Measurements from ENCODE around the gene CENPS.
A peak's percentile ranks its signal among the peaks of the same experiment; 100 is the strongest.

CENPS gene

DNA sequence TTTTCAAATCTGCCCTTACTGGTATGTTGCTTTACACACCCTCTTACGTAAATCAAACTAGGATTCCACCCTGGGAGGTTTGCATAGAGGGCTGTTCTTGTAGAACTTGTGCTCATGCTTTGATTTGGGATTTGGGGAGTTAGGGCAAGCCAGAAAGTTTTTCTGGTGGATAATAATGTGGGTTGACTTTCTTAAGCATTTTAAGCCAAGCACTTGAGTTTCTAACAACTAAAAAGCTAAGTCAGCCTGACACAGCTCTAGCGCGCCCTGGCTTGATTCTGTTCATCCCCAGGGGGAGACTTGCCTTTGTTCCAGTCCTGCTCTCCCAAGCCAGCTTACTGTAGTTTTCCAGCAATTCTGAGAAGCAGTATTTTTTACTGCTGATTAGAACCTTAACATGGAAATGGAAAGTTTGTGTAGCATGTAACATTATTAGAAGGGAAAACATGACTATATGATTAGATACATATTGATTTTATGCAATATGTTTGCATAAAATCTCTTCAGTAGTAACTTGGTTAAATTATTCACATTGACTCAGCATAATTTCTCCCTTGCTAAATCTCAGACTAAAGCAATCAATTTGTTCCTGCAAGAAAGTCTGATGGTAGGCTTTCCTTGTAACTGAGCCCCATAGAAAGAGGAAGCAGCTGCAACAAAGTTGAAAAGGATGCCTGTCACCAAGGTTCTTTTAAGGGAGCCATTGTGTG is 42.4 kb upstream of the CENPS start:
- DNase-seq: peak; percentile 34 to 70
- TF ChIP-seq, protein P1, sequence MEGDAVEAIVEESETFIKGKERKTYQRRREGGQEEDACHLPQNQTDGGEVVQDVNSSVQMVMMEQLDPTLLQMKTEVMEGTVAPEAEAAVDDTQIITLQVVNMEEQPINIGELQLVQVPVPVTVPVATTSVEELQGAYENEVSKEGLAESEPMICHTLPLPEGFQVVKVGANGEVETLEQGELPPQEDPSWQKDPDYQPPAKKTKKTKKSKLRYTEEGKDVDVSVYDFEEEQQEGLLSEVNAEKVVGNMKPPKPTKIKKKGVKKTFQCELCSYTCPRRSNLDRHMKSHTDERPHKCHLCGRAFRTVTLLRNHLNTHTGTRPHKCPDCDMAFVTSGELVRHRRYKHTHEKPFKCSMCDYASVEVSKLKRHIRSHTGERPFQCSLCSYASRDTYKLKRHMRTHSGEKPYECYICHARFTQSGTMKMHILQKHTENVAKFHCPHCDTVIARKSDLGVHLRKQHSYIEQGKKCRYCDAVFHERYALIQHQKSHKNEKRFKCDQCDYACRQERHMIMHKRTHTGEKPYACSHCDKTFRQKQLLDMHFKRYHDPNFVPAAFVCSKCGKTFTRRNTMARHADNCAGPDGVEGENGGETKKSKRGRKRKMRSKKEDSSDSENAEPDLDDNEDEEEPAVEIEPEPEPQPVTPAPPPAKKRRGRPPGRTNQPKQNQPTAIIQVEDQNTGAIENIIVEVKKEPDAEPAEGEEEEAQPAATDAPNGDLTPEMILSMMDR (IDR thresholded peaks at IDR 0.05): no peak
- intact Hi-C loops (cut with DNase I; ENCODE audit: low total_unique reads): no loop called here
- peak overlapping the region; percentile 16 to 63 for H3K27ac ChIP-seq
- H3K9me3 ChIP-seq: no peaks in the 10 kb centered on the region
- peaks cover 0 to 13% (median 9%) of the 10 kb centered on the region in 4 donors for H3K4me1 ChIP-seq
- peak overlapping the region in 1 of 2 donors; percentile 17 for H3K4me3 ChIP-seq
- no peaks in the 10 kb centered on the region for H3K27me3 ChIP-seq
- no peaks in the 10 kb centered on the region for H3K36me3 ChIP-seq

DNA sequence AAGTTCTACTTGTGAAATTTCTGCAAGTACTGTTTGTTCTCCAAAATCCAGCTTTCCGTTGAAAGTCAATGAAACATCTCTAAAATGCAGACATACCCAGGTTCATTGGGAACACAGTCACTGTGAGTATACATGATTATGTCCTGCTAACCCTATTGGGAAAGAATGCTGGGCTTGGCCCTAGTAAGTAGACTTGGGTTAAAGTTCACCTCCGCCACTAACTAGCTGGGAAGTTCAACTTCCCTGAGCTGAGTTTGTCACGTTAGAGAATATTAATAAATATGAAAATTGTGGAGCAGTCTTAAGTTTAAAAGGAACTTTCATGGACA is 41.9 kb upstream of the CENPS start:
- no peaks in the 10 kb centered on the region for H3K36me3 ChIP-seq
- intact Hi-C loops (cut with DNase I; ENCODE audit: low total_unique reads): no loop called here
- no peak for DNase-seq
- peaks cover 0 to 13% (median 9%) of the 10 kb centered on the region in 4 donors for H3K4me1 ChIP-seq
- H3K27me3 ChIP-seq: no peaks in the 10 kb centered on the region
- TF ChIP-seq, protein P1 (IDR thresholded peaks at IDR 0.05): no peak
- peak overlapping the region in 1 of 2 donors; percentile 63 for H3K27ac ChIP-seq
- no peak overlapping the region for H3K4me3 ChIP-seq
- H3K9me3 ChIP-seq: no peaks in the 10 kb centered on the region

DNA sequence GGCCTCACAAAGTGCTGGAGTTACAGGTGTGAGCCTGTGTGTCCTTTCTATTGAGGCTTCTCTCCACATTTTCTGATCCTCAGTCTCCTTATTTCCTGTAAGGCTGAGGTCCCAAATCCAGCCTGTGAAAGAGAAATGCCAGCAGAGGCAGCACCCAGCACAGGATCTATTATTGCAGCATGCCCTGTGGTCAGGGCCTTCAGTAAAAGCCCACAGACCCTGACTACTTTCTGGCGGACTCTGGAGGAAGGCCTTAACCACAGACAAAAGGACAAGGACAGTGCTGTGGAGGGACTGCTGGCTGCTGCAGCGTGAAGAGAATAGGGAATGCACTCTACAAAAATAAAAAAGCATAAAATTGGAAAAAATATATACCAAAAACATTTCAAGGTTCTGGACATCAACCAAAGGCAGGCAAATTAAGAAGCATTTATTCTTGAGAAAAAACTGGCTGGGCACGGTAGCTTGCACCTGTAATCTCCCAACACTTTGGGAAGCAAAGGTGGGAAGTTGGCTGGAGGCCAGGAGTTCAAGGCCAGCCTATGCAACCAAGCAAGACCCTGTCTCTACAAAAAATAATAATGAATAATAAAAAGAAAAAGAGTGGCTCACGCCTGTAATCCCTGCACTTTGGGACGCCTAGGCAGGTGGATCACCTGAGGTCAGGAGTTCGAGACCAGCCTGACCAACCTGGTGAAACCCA is 40.8 kb upstream of the CENPS start:
- Histone ChIP-seq H3K27me3 (no peaks in the 10 kb centered on the region), H3K27ac (no peak overlapping the region), H3K4me3 (no peak overlapping the region), H3K36me3 (no peaks in the 10 kb centered on the region), H3K4me1 (peaks cover 0 to 13% (median 9%) of the 10 kb centered on the region in 4 donors), H3K9me3 (no peaks in the 10 kb centered on the region)
- intact Hi-C loops (cut with DNase I; ENCODE audit: low total_unique reads): no loop called here
- TF ChIP-seq, protein P1 (IDR thresholded peaks at IDR 0.05): no peak
- no peak for DNase-seq

DNA sequence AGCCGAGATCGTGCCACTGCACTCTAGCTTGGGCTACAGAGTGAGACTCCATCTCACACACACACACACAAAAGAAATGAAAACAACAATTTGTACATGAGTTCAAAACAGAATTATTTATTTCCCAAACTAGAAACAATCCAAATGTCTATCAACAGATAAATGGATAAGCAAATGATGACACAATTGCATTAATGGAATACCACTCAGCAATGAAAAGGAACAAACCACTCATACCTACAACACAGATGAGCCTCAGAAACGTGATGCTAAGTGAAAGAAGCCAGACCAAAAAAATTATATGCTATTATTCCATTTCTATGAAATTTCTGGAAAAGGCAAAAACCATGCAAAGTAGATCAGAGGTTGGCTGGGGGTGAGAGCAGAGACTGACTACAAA is 33.4 kb upstream of the CENPS start:
- H3K9me3 ChIP-seq: no peaks in the 10 kb centered on the region
- DNase-seq: no peak
- no peak overlapping the region for H3K27ac ChIP-seq
- H3K4me3 ChIP-seq: no peak overlapping the region
- peaks cover 0 to 15% (median 11%) of the 10 kb centered on the region in 4 donors for H3K4me1 ChIP-seq
- H3K27me3 ChIP-seq: no peaks in the 10 kb centered on the region
- intact Hi-C loops (cut with DNase I; ENCODE audit: low total_unique reads): no loop called here
- TF ChIP-seq, protein P1 (IDR thresholded peaks at IDR 0.05): no peak
- no peaks in the 10 kb centered on the region for H3K36me3 ChIP-seq

DNA sequence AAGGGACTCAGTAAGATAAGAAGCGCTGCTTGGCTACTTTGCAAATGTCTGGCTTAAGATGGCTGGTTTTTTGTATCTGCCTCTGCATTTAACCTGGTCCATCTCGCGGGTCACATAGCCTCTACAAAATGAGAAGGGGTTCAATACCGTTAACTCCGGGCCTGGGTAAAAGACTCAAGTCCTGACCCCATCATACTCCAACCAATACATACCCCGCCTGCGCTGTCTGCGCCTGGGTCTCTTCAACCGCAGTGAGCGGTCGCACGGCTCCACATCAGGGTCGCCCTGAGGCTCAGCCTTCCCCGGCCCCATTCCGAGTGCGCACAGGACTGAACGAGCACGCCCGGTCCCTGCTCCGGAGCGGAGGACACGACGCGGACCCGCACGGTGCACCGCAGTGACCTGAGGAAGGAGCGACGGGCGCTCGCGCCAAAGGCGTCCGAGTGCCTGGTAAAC is 31.9 kb upstream of the CENPS start:
- no peaks in the 10 kb centered on the region for H3K27me3 ChIP-seq

More for the DNA sequence above, 31.9 kb upstream of the CENPS start:
- peaks cover 4 to 7% (median 7%) of the 10 kb centered on the region in 3 donors for H3K36me3 ChIP-seq
- peaks cover 0 to 15% (median 11%) of the 10 kb centered on the region in 4 donors for H3K4me1 ChIP-seq
- H3K4me3 ChIP-seq: peak overlapping the region; percentile 83 to 92
- intact Hi-C loops (cut with DNase I; ENCODE audit: low total_unique reads): no loop called here
- no peak for DNase-seq
- TF ChIP-seq, protein P1 (IDR thresholded peaks at IDR 0.05): no peak
- H3K9me3 ChIP-seq: no peaks in the 10 kb centered on the region
- H3K27ac ChIP-seq: peak overlapping the region; percentile 81 to 88
